CD4-positive, alpha-beta memory T cell (primary cell): ENCODE measurements around the gene ZNF697. TPM values are rescaled to one million over a fixed set of nuclear protein-coding genes. Genes with fewer than 3 reads are reported as not detected.
"Not testable (repeated sequence)": the region's sequence is repeated elsewhere in the genome, so short reads cannot be mapped to it uniquely, and the experiment has no call there.

Experiments used
- CTCF ChIA-PET: fragments of 350-600 bp; sonication (Branson Sonifier 250); formaldehyde crosslinking; loops from one replicate; lab custom pipeline; 2021; ENCODE audit warnings: inconsistent platforms; ENCODE audit not compliant: partially characterized antibody; lab: Charles Lee
- POLR2A ChIA-PET: fragments of 350-600 bp; sonication (Branson Sonifier 250); formaldehyde crosslinking; loops from one replicate; lab custom pipeline; 2021; ENCODE audit not compliant: partially characterized antibody; lab: Charles Lee
- DNase-seq, 5 donors: peaks; one replicate each; pipeline versions ENCODE4 v3.0.0 to v3.0.0-alpha.2; 2020 to 2022; ENCODE audit warnings: mixed read lengths in 1 of 5
- H3K27ac ChIP-seq: one replicate; pipeline ENCODE4 v1.7.0; 2013; ENCODE audit warnings: low read depth, low read length
- H3K27me3 ChIP-seq: 2 replicates; pipeline ENCODE4 v1.7.0; 2013; ENCODE audit warnings: mild to moderate bottlenecking, low read length, moderate library complexity; ENCODE audit not compliant: insufficient read depth
- H3K36me3 ChIP-seq: 2 replicates; pipeline ENCODE4 v1.7.0; 2013; ENCODE audit warnings: mild to moderate bottlenecking, low read length, moderate library complexity; ENCODE audit not compliant: insufficient read depth
- H3K4me1 ChIP-seq: 2 replicates; pipeline ENCODE4 v1.7.0; 2013; ENCODE audit warnings: mild to moderate bottlenecking, low read length, moderate library complexity; ENCODE audit not compliant: insufficient read depth
- H3K4me3 ChIP-seq, 2 donors: one replicate each; pipeline ENCODE4 v1.7.0; 2013; ENCODE audit warnings: low read length in 2 of 2, mild to moderate bottlenecking in 1 of 2
- H3K9me3 ChIP-seq, 2 donors: one replicate each; pipeline ENCODE4 v1.7.0; 2013; ENCODE audit warnings: low read length in 2 of 2, control low read depth in 1 of 2; ENCODE audit not compliant: control insufficient read depth in 1 of 2
- H3K27ac Mint-ChIP-seq, 7 donors: one replicate each; pipeline ENCODE4 v1.8.0; 2020 to 2021; ENCODE audit warnings: mixed read lengths in 7 of 7, mild to moderate bottlenecking in 6 of 7, inconsistent platforms in 3 of 7, moderate library complexity in 3 of 7
- H3K27me3 Mint-ChIP-seq, 2 donors: one replicate each; pipeline ENCODE4 v1.8.0; 2020 to 2021; ENCODE audit warnings: mixed read lengths in 2 of 2
- H3K36me3 Mint-ChIP-seq, 2 donors: one replicate each; pipeline ENCODE4 v1.8.0; 2020 to 2021; ENCODE audit warnings: mixed read lengths in 2 of 2, inconsistent platforms in 1 of 2, mild to moderate bottlenecking in 1 of 2
- H3K4me1 Mint-ChIP-seq, 4 donors: one replicate each; pipeline ENCODE4 v1.8.0; 2020 to 2021; ENCODE audit warnings: mixed read lengths in 4 of 4, mild to moderate bottlenecking in 1 of 4
- H3K4me3 Mint-ChIP-seq, 8 donors: one replicate each; pipeline ENCODE4 v1.8.0; 2020 to 2021; ENCODE audit warnings: mixed read lengths in 8 of 8, mild to moderate bottlenecking in 7 of 8, moderate library complexity in 6 of 8, inconsistent platforms in 3 of 8
- H3K9me3 Mint-ChIP-seq, 8 donors: one replicate each; pipeline ENCODE4 v1.8.0; 2020 to 2021; ENCODE audit warnings: mixed read lengths in 8 of 8, mild to moderate bottlenecking in 5 of 8, inconsistent platforms in 3 of 8, moderate library complexity in 1 of 8
- intact Hi-C: fragments of 100-400 bp; cut with micrococcal nuclease; formaldehyde crosslinking; loops from one replicate; pipeline ENCODE4 v1.15.1; 2023
- polyA plus RNA-seq, 2 donors: library from polyadenylated mRNA; unstranded; fragments of 300-500 nt; fragmentation: Illumina TruSeq; gene quantifications; one replicate each; pipeline ENCODE4 v1.2.3, GENCODE V29; 2021
- total RNA-seq, 2 experiments: library from RNA; stranded (reverse); gene quantifications; one replicate each; pipeline ENCODE4 v1.2.3, GENCODE V29; 2021

The ZNF697 gene
- total and polyA plus RNA-seq, 4 experiments from 2014 or later, result 0.06 to 0.22 TPM; not detected in 2

DNA sequence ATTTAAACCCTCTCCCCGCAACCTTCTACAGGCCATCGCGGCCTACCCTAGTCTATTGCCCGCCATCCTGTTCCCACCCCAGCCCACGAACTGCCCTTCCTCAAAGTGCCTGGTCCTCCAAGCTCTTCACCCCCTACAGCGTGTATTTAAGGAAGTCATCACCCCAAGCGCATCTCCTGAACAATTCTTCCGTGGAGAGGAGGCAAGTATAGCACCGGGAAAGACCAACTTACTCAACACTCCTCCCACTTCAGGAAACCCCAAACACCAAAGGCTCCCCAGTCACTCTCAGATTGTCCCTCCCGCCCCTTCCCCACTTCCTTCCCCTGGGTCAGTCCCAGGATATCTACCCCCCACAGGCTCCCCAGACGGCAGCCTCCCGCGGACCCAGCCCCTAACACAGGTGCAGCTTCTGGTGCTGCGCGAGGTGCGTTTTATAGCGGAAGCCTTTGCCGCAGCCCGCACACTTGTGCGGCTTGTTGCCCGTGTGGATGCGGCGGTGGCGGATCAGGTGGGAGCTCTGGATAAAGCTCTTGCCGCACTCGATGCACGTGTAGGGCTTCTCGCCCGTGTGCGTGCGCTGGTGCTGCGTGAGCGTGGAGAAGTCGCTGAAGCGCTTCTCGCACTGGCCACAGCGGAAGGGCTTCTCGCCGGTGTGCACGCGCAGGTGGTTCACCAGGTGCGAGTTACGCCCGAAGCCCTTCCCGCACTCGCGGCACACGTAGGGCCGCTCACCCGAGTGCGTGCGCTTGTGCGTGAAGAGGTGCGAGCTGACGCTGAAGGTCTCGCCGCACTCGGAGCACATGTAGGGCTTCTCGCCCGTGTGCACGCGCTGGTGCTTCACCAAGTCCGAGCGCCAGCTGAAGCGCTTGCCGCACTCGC lies 25.5 kb downstream of the ZNF697 start:
- intact Hi-C loops, result no loop called here
- ChIA-PET CTCF (interaction anchor here (1.2 kb wide), 1 partner anchor 53 kb away, joined by 4 read pairs; no protein-coding TSS in a partner anchor), POLR2A (no interaction called here)
- peak overlapping the region in 2 of 7 donors; percentile 26 to 79 for H3K27ac Mint-ChIP-seq
- Histone ChIP-seq H3K9me3 (no peaks in the 10 kb centered on the region), H3K27me3 (no peaks in the 10 kb centered on the region), H3K36me3 (no peaks in the 10 kb centered on the region), H3K27ac (no peak overlapping the region), H3K4me3 (no peak overlapping the region), H3K4me1 (no peaks in the 10 kb centered on the region)
- H3K4me1 Mint-ChIP-seq, result no peaks in the 10 kb centered on the region
- H3K36me3 Mint-ChIP-seq, result no peaks in the 10 kb centered on the region
- no peak overlapping the region for H3K4me3 Mint-ChIP-seq
- H3K9me3 Mint-ChIP-seq, result peaks cover 0 to 5% (median 0%) of the 10 kb centered on the region in 8 donors
- DNase-seq, result no peak
- H3K27me3 Mint-ChIP-seq, result peaks cover 0 to 2% of the 10 kb centered on the region in 2 donors

DNA sequence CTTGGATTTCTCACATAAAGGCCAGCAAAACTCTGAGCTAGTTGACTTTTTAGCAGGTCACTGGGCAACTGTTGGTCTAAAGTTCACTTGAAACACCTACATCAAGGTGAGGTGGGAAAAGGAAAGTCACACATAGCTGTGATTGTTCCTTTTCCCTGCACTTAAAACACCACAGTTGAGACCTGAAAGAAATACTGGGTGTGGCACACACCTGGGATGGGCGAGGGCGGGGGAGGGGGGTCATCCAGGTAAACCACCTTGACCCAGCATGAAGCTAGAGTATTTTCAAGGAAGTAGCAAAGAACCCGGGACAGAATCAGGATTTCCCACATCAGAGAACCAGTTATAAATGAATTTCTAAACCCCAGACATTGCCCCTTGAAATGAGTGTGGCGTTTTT lies 26.4 kb downstream of the ZNF697 start:
- Histone ChIP-seq H3K27me3 (no peaks in the 10 kb centered on the region), H3K4me1 (no peaks in the 10 kb centered on the region), H3K9me3 (no peaks in the 10 kb centered on the region), H3K27ac (no peak overlapping the region), H3K4me3 (no peak overlapping the region), H3K36me3 (no peaks in the 10 kb centered on the region)
- POLR2A ChIA-PET, result no interaction called here
- intact Hi-C loops, result no loop called here
- CTCF ChIA-PET, result interaction anchor here (1.2 kb wide), 1 partner anchor 54 kb away, joined by 4 read pairs; no protein-coding TSS in a partner anchor
- Mint-ChIP-seq H3K4me1 (no peaks in the 10 kb centered on the region), H3K27me3 (peaks cover 2% of the 10 kb centered on the region in 2 donors), H3K4me3 (no peak overlapping the region), H3K9me3 (peaks cover 0 to 5% (median 0%) of the 10 kb centered on the region in 8 donors), H3K36me3 (no peaks in the 10 kb centered on the region), H3K27ac (no peak overlapping the region)
- no peak for DNase-seq

GRCh38 chr1:119617751-119618691 lies 30.0 kb downstream of the ZNF697 start:
- intact Hi-C loops, result no loop called here
- no peaks in the 10 kb centered on the region for H3K9me3 ChIP-seq
- Mint-ChIP-seq H3K4me1 (no peaks in the 10 kb centered on the region), H3K27ac (no peak overlapping the region), H3K27me3 (peaks cover 2% of the 10 kb centered on the region in 2 donors), H3K4me3 (no peak overlapping the region), H3K9me3 (peaks cover 0 to 3% (median 0%) of the 10 kb centered on the region in 8 donors), H3K36me3 (no peaks in the 10 kb centered on the region)
- ChIA-PET CTCF (interaction anchor here (1.2 kb wide), 1 partner anchor 57 kb away, joined by 3 read pairs; no protein-coding TSS in a partner anchor), POLR2A (no interaction called here)
- no peak for DNase-seq
- no peak overlapping the region for H3K27ac ChIP-seq
- H3K4me3 ChIP-seq, result no peak overlapping the region
- no peaks in the 10 kb centered on the region for H3K27me3 ChIP-seq
- H3K4me1 ChIP-seq, result no peaks in the 10 kb centered on the region
- no peaks in the 10 kb centered on the region for H3K36me3 ChIP-seq

DNA sequence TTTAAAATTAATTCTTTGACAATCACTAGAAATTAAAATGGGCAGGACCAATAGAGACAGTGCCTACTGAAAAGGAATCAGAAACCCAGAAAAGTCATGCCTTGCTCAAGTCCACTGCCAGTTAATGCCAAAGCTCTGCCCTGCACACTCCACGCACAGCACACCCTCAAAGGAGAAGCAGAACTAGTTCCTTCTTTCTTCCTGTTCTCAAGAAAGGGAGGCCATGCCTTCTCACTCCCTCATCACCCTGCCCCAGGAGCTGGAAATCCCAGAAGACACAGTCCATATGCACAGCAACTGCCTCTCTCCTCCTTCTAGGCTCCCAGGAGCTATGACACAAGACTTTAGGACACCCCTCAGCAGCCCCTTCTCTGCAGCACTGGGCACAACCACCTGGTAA lies 31.3 kb downstream of the ZNF697 start:
- intact Hi-C loops, H3K4me1 ChIP-seq, CTCF ChIA-PET, H3K27me3 ChIP-seq, H3K4me3 ChIP-seq, H3K27ac ChIP-seq, H3K36me3 ChIP-seq, H3K27me3 Mint-ChIP-seq, H3K9me3 ChIP-seq, H3K9me3 Mint-ChIP-seq, H3K36me3 Mint-ChIP-seq, DNase-seq, POLR2A ChIA-PET, H3K4me3 Mint-ChIP-seq, H3K27ac Mint-ChIP-seq, H3K4me1 Mint-ChIP-seq: not testable (repeated sequence)

DNA sequence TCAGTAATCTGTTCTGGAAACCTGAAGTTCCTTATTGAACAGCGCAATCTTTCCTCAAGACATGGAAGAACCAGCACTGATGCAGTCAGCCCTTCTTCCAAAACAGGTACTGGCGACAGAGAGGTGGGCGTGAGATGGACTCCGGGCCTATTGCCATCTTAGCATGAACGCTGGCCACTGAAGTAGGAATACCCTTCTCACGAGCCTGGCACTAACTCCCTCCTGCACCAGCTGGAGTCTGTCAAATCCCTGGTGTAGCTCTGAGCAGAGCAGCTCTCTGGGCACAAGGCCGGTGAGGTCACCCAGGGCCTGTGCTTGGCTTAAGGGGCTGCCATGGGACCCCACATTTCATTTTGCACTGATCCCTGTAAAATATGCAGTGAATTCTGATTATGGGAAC lies 33.0 kb downstream of the ZNF697 start:
- H3K4me3 Mint-ChIP-seq, H3K9me3 Mint-ChIP-seq, H3K27me3 ChIP-seq, DNase-seq, H3K9me3 ChIP-seq, H3K4me1 ChIP-seq, POLR2A ChIA-PET, H3K4me1 Mint-ChIP-seq, H3K27ac ChIP-seq, H3K27me3 Mint-ChIP-seq, H3K4me3 ChIP-seq, H3K36me3 Mint-ChIP-seq, H3K36me3 ChIP-seq, H3K27ac Mint-ChIP-seq: not testable (repeated sequence)
- CTCF ChIA-PET, result interaction anchor here (0.9 to 1.3 kb wide), 3 partner anchors 11 to 60 kb away, joined by 3 to 4 read pairs (median 3); no protein-coding TSS in a partner anchor
- intact Hi-C loops, result loop anchor here (2.0 kb wide), 1 partner anchor 60 kb away; no protein-coding TSS in a partner anchor

- CTCF ChIA-PET, result interaction anchor here (0.6 kb wide), 1 partner anchor 11 kb away, joined by 3 read pairs; no protein-coding TSS in a partner anchor
- intact Hi-C loops, result loop anchor here (2.0 kb wide), 1 partner anchor 61 kb away; no protein-coding TSS in a partner anchor
These were observed 34.0 kb downstream of the ZNF697 start for GRCh38 chr1:119613769-119614720.

More at GRCh38 chr1:119613769-119614720, 34.0 kb downstream of the ZNF697 start:
- Histone ChIP-seq H3K27me3 (no peaks in the 10 kb centered on the region), H3K4me1 (no peaks in the 10 kb centered on the region), H3K27ac (no peak overlapping the region), H3K36me3 (no peaks in the 10 kb centered on the region), H3K4me3 (no peak overlapping the region), H3K9me3 (no peaks in the 10 kb centered on the region)
- Mint-ChIP-seq H3K36me3 (no peaks in the 10 kb centered on the region), H3K4me3 (no peak overlapping the region), H3K27me3 (peaks cover 1 to 8% of the 10 kb centered on the region in 2 donors), H3K4me1 (no peaks in the 10 kb centered on the region), H3K9me3 (peaks cover 0 to 3% (median 0%) of the 10 kb centered on the region in 8 donors), H3K27ac (no peak overlapping the region)
- POLR2A ChIA-PET, result no interaction called here
- peak in 4 of 5 donors; percentile 16 to 22 (median 20) for DNase-seq
